H9 (cell line): ENCODE results near the gene EHF. TPM values are rescaled to one million over a fixed set of nuclear protein-coding genes. Genes with fewer than 3 reads are reported as not detected.

ENCODE experiments used
- DNase-seq: peaks from one replicate; pipeline ENCODE4 v3.0.0-alpha.2; 2017
- H2AFZ ChIP-seq: one replicate; pipeline ENCODE4 v1.6.1; 2013; ENCODE audit warnings: mild to moderate bottlenecking, low read length, control low read depth, moderate library complexity
- H2AK5ac ChIP-seq: 2 replicates; pipeline ENCODE4 v1.6.1; 2013; ENCODE audit warnings: low read length, control low read depth, mixed read lengths; ENCODE audit not compliant: insufficient read length
- H2BK120ac ChIP-seq: one replicate; pipeline ENCODE4 v1.6.1; 2013; ENCODE audit warnings: low read depth, mild to moderate bottlenecking, low read length, control low read depth, inconsistent platforms; ENCODE audit not compliant: poor library complexity, severe bottlenecking
- H2BK12ac ChIP-seq: 2 replicates; pipeline ENCODE4 v1.6.1; 2013; ENCODE audit warnings: low read length, control low read depth, mixed read lengths, low read depth; ENCODE audit not compliant: insufficient read length
- H2BK15ac ChIP-seq: 2 replicates; pipeline ENCODE4 v1.6.1; 2013; ENCODE audit warnings: low read depth, low read length, control low read depth
- H2BK20ac ChIP-seq: one replicate; pipeline ENCODE4 v1.6.1; 2013; ENCODE audit warnings: low read depth, mild to moderate bottlenecking, low read length, control low read depth, inconsistent platforms; ENCODE audit not compliant: poor library complexity, severe bottlenecking
- H2BK5ac ChIP-seq: 2 replicates; pipeline ENCODE4 v1.6.1; 2013; ENCODE audit warnings: low read length, control low read depth, mixed read lengths; ENCODE audit not compliant: insufficient read length
- H3K14ac ChIP-seq: 2 replicates; pipeline ENCODE4 v1.6.1; 2013; ENCODE audit warnings: low read length, control low read depth; ENCODE audit not compliant: insufficient read depth
- H3K18ac ChIP-seq: 2 replicates; pipeline ENCODE4 v1.6.1; 2013; ENCODE audit warnings: low read depth, mild to moderate bottlenecking, mixed read lengths, low read length, control low read depth; ENCODE audit not compliant: insufficient read length
- H3K23ac ChIP-seq: 2 replicates; pipeline ENCODE4 v1.6.1; 2013; ENCODE audit warnings: low read length, control low read depth, mixed read lengths, low read depth; ENCODE audit not compliant: insufficient read length
- H3K23me2 ChIP-seq: 2 replicates; pipeline ENCODE4 v1.6.1; 2013; ENCODE audit warnings: low read depth, mild to moderate bottlenecking, mixed read lengths, low read length, control low read depth; ENCODE audit not compliant: insufficient read length, poor library complexity, severe bottlenecking
- H3K27ac ChIP-seq: 2 replicates; pipeline ENCODE4 v1.5.1; 2013; ENCODE audit warnings: low read length, control low read depth, mixed read lengths, low read depth; ENCODE audit not compliant: insufficient read length
- H3K27me3 ChIP-seq: 2 replicates; pipeline ENCODE4 v1.6.1; 2013; ENCODE audit warnings: low read length, control low read depth, inconsistent platforms; ENCODE audit not compliant: insufficient read depth
- H3K4ac ChIP-seq: 2 replicates; pipeline ENCODE4 v1.6.1; 2013; ENCODE audit warnings: low read depth, mild to moderate bottlenecking, control low read depth, inconsistent platforms, low read length, moderate library complexity
- H3K4me1 ChIP-seq: 2 replicates; pipeline ENCODE4 v1.6.1; 2013; ENCODE audit warnings: low read length, control low read depth, inconsistent platforms; ENCODE audit not compliant: insufficient read depth
- H3K4me2 ChIP-seq: 2 replicates; pipeline ENCODE4 v1.6.1; 2013; ENCODE audit warnings: low read length, control low read depth, mixed read lengths; ENCODE audit not compliant: insufficient read length, insufficient read depth
- H3K56ac ChIP-seq: 2 replicates; pipeline ENCODE4 v1.6.1; 2013; ENCODE audit warnings: low read depth, mild to moderate bottlenecking, mixed read lengths, low read length, control low read depth; ENCODE audit not compliant: insufficient read length
- H3K79me1 ChIP-seq: 2 replicates; pipeline ENCODE4 v1.6.1; 2013; ENCODE audit warnings: low read depth, mild to moderate bottlenecking, moderate library complexity, low read length, control low read depth, inconsistent platforms; ENCODE audit not compliant: insufficient read depth, poor library complexity, severe bottlenecking
- H3K79me2 ChIP-seq: 2 replicates; pipeline ENCODE4 v1.6.1; 2013; ENCODE audit warnings: low read length, control low read depth, inconsistent platforms; ENCODE audit not compliant: insufficient read depth
- H3K9ac ChIP-seq: 2 replicates; pipeline ENCODE4 v1.6.1; 2013; ENCODE audit warnings: low read length, control low read depth, mixed read lengths; ENCODE audit not compliant: insufficient read length; ENCODE audit errors: extremely low read depth
- H3K9me3 ChIP-seq: one replicate; pipeline ENCODE4 v1.6.1; 2013; ENCODE audit warnings: low read depth, low read length, inconsistent platforms; ENCODE audit not compliant: control insufficient read depth
- H3T11ph ChIP-seq: one replicate; pipeline ENCODE4 v1.6.1; 2013; ENCODE audit warnings: mild to moderate bottlenecking, low read length, control low read depth, inconsistent platforms
- H4K20me1 ChIP-seq: one replicate; pipeline ENCODE4 v1.6.1; 2013; ENCODE audit not compliant: control insufficient read depth, insufficient read length, insufficient read depth
- H4K5ac ChIP-seq: 2 replicates; pipeline ENCODE4 v1.6.1; 2013; ENCODE audit warnings: low read depth, mild to moderate bottlenecking, mixed read lengths, low read length, control low read depth; ENCODE audit not compliant: insufficient read length
- H4K8ac ChIP-seq: replicated peaks from 2 replicates; pipeline ENCODE4 v1.6.1; 2013; ENCODE audit warnings: low read length, control low read depth, mixed read lengths, low read depth; ENCODE audit not compliant: insufficient read length
- H4K91ac ChIP-seq: 2 replicates; pipeline ENCODE4 v1.6.1; 2013; ENCODE audit warnings: low read depth, mild to moderate bottlenecking, moderate library complexity, mixed read lengths, low read length, control low read depth; ENCODE audit not compliant: insufficient read length
- H3K27ac Mint-ChIP-seq, 3 experiments: 2 replicates in 2 of 3; 3 replicates in 1 of 3; pipeline ENCODE4 v1.8.0; 2020 to 2021; ENCODE audit warnings: mixed read lengths in 3 of 3, mild to moderate bottlenecking in 1 of 3, moderate library complexity in 1 of 3
- H3K27me3 Mint-ChIP-seq: 2 replicates; pipeline ENCODE4 v1.8.0; 2021; ENCODE audit warnings: low read depth, mild to moderate bottlenecking, moderate library complexity, mixed read lengths
- H3K36me3 Mint-ChIP-seq, 3 experiments: 2 replicates in 2 of 3; 3 replicates in 1 of 3; pipeline ENCODE4 v1.8.0; 2020 to 2021; ENCODE audit warnings: low read depth in 3 of 3, mixed read lengths in 3 of 3; ENCODE audit not compliant: insufficient read depth in 1 of 3
- H3K4me1 Mint-ChIP-seq, 2 experiments: 2 replicates each; pipeline ENCODE4 v1.8.0; 2020; ENCODE audit warnings: mixed read lengths in 2 of 2
- H3K4me3 Mint-ChIP-seq, 2 experiments: 2 replicates in 1 of 2; 3 replicates in 1 of 2; pipeline ENCODE4 v1.8.0; 2020 to 2021; ENCODE audit warnings: mild to moderate bottlenecking in 2 of 2, mixed read lengths in 2 of 2, moderate library complexity in 1 of 2
- H3K9me3 Mint-ChIP-seq, 2 experiments: 2 replicates in 1 of 2; 3 replicates in 1 of 2; pipeline ENCODE4 v1.8.0; 2020; ENCODE audit warnings: mild to moderate bottlenecking in 2 of 2, mixed read lengths in 2 of 2, moderate library complexity in 1 of 2
- CTCF ChIP-seq: fragments of 200-600 bp; sonication (generic); conservative IDR thresholded peaks from 3 replicates; pipeline ENCODE4 v1.8.0; 2021; ENCODE audit warnings: antibody characterized with exemption, mild to moderate bottlenecking
- WGBS: extraction: QIAGEN DNeasy Blood & Tissue Kit; methylation state at CpG from one replicate; pipeline ENCODE4 v1.1.7; 2013; ENCODE audit warnings: missing lambda C conversion rate, low lambda C conversion rate, mixed read lengths; ENCODE audit not compliant: insufficient read length; ENCODE audit errors: extremely low coverage; 5-methylcytosine and 5-hydroxymethylcytosine counted together
- long read RNA-seq: library from polyadenylated mRNA; unstranded; transcript quantifications from one replicate; pipeline ENCODE4 v2.0.0, GENCODE V29; 2020
- total RNA-seq: library from RNA; stranded (reverse); gene quantifications from 2 replicates; pipeline ENCODE4 v1.2.1, GENCODE V29; 2021

EHF gene
- total RNA-seq: not detected in 2 replicates
- long read RNA-seq, partial matches to known transcripts: 1 of 1 reads
- long read RNA-seq, other reads (novel, unspliced or antisense): 0 of 1 reads

GRCh38 chr11:34620820-34621792 is at the start of gene EHF:
TSS of gene EHF (plus strand) at chr11:34621093. CDS start at chr11:34642631, 21,538 bp downstream.
- Histone ChIP-seq H3K4ac (no peak within 1 kb of the TSS), H4K20me1 (no peaks in the 10 kb centered on the region), H3K18ac (no peak within 1 kb of the TSS), H4K5ac (no peak within 1 kb of the TSS), H3K9ac (no peak within 1 kb of the TSS), H3K56ac (no peak within 1 kb of the TSS), H3K9me3 (no peaks in the 10 kb centered on the region), H3K4me1 (no peaks in the 10 kb centered on the region), H3K23ac (no peak within 1 kb of the TSS), H3K27ac (no peak within 1 kb of the TSS), H2BK20ac (no peak within 1 kb of the TSS), H3T11ph (no peak within 1 kb of the TSS), H2AK5ac (no peak within 1 kb of the TSS), H2BK12ac (no peak within 1 kb of the TSS), H2BK120ac (no peak within 1 kb of the TSS), H3K4me2 (no peak within 1 kb of the TSS), H2BK5ac (no peak within 1 kb of the TSS), H3K14ac (no peak within 1 kb of the TSS), H3K79me2 (no peaks in the 10 kb centered on the region), H3K23me2 (no peaks in the 10 kb centered on the region), H2AFZ (no peak within 1 kb of the TSS), H4K91ac (no peak within 1 kb of the TSS), H3K79me1 (no peaks in the 10 kb centered on the region), H3K27me3 (no peaks in the 10 kb centered on the region), H4K8ac (no peak within 1 kb of the TSS), H2BK15ac (no peak within 1 kb of the TSS)
- Mint-ChIP-seq H3K36me3 (no peaks in the 10 kb centered on the region), H3K27me3 (peaks cover 2% of the 10 kb centered on the region), H3K9me3 (no peaks in the 10 kb centered on the region), H3K4me3 (no peak within 1 kb of the TSS), H3K27ac (no peak within 1 kb of the TSS), H3K4me1 (peaks cover 2 to 4% of the 10 kb centered on the region in 2 experiments)
- WGBS: no CpG with 5 or more reads among the region's 7 CpGs
- TF ChIP-seq CTCF: no peak
- DNase-seq: no peak
